ENCODE data around the gene C4orf51. TPM values are rescaled to one million over a fixed set of nuclear protein-coding genes. Genes with fewer than 3 reads are reported as not detected.

The C4orf51 gene
- total and polyA plus RNA-seq, 2 of the 13 experiments (the other 11 are each of a cell fraction or from before 2014, with no cell fraction given), result not detected

- no peak overlapping the region for H3K9ac ChIP-seq (ENCODE audit: insufficient read depth, low read depth, low read length)
- no peak overlapping the region for H3K4me2 ChIP-seq (ENCODE audit: low read depth, low read length)
- no TSS peak for BruUV-seq (replicated peaks)
- H3K4me1 ChIP-seq (ENCODE audit: insufficient read depth, low read length), result no peaks in the 10 kb centered on the region
- in situ Hi-C loops (cut with HindIII; ENCODE audit: extremely low pct_ligation_motif_present, low pct_unique_long_range_greater_than_20kb) (no loop called here), intact Hi-C loops (cut with micrococcal nuclease; ENCODE audit: unreplicated experiment) (no loop called here)
- H3K27ac ChIP-seq (ENCODE audit: extremely low read length, insufficient read depth, low read length), result no peak overlapping the region
- H3K79me2 ChIP-seq (ENCODE audit: insufficient read depth, low read length), result no peaks in the 10 kb centered on the region
- H4K20me1 ChIP-seq (ENCODE audit: insufficient read depth, low read length), result no peaks in the 10 kb centered on the region
- ChIA-PET POLR2A (no interaction called here), CTCF (ENCODE audit: low intra/inter-chr PET ratio, low total read pairs) (no interaction called here)
- whole genome bisulfite sequencing (ENCODE audit: low lambda C conversion rate), result 89% methylated on average over 2 of the region's 2 CpGs
- peaks cover 4 to 10% of the 10 kb centered on the region in 2 experiments; a peak in 4 of 5 replicates for H3K36me3 ChIP-seq (replicated peaks in 1 of 2; ENCODE audit: control insufficient read depth in 1 of 2, insufficient read depth in 2 of 2, low read length in 2 of 2)
- no peak for DNase-seq (ENCODE audit: low spot score)
- H3K27me3 ChIP-seq (ENCODE audit: control insufficient read depth in 1 of 2, insufficient read depth in 2 of 2, low read length in 2 of 2), result no peaks in the 10 kb centered on the region; a peak in 1 of 5 replicates
- no peaks in the 10 kb centered on the region for H3K9me3 ChIP-seq (ENCODE audit: low read length)
- TF ChIP-seq PCBP2 (optimal IDR thresholded peaks at IDR 0.05; ENCODE audit: low read depth, low read length, poor library complexity, severe bottlenecking) (no peak), RBM22 (optimal IDR thresholded peaks at IDR 0.05; ENCODE audit: low read length) (peak; percentile 28)
- no peak for FAIRE-seq
- ATAC-seq, result no peak
- H3K4me3 ChIP-seq (replicated peaks in 1 of 3; ENCODE audit: insufficient read depth in 1 of 3, low read depth in 2 of 3, low read length in 3 of 3), result no peak overlapping the region
- no peak overlapping the region for H2AFZ ChIP-seq (ENCODE audit: low read length)
These were observed 75.9 kb downstream of the C4orf51 start for GRCh38 chr4:145755802-145756201.

- Histone ChIP-seq H3K27ac (ENCODE audit: extremely low read length, insufficient read depth, low read length) (no peak overlapping the region), H3K4me2 (ENCODE audit: low read depth, low read length) (no peak overlapping the region), H3K4me1 (ENCODE audit: insufficient read depth, low read length) (no peaks in the 10 kb centered on the region), H3K9ac (ENCODE audit: insufficient read depth, low read depth, low read length) (no peak overlapping the region), H4K20me1 (ENCODE audit: insufficient read depth, low read length) (no peaks in the 10 kb centered on the region), H3K27me3 (ENCODE audit: control insufficient read depth in 1 of 2, insufficient read depth in 2 of 2, low read length in 2 of 2) (no peaks in the 10 kb centered on the region; a peak in 1 of 5 replicates), H2AFZ (ENCODE audit: low read length) (no peak overlapping the region), H3K36me3 (replicated peaks in 1 of 2; ENCODE audit: control insufficient read depth in 1 of 2, insufficient read depth in 2 of 2, low read length in 2 of 2) (peaks cover 5 to 11% of the 10 kb centered on the region in 2 experiments; a peak in 4 of 5 replicates), H3K4me3 (replicated peaks in 1 of 3; ENCODE audit: insufficient read depth in 1 of 3, low read depth in 2 of 3, low read length in 3 of 3) (no peak overlapping the region), H3K9me3 (ENCODE audit: low read length) (no peaks in the 10 kb centered on the region), H3K79me2 (ENCODE audit: insufficient read depth, low read length) (no peaks in the 10 kb centered on the region)
- CTCF ChIA-PET (ENCODE audit: low intra/inter-chr PET ratio, low total read pairs), result no interaction called here
- BruUV-seq (replicated peaks), result no TSS peak
- DNase-seq (ENCODE audit: low spot score) (no peak), FAIRE-seq (no peak), ATAC-seq (no peak)
- POLR2A ChIA-PET, result no interaction called here
- intact Hi-C loops (cut with micrococcal nuclease; ENCODE audit: unreplicated experiment), result no loop called here
- in situ Hi-C loops (cut with HindIII; ENCODE audit: extremely low pct_ligation_motif_present, low pct_unique_long_range_greater_than_20kb), result no loop called here
- WGBS (ENCODE audit: low lambda C conversion rate), result 92% methylated on average over 1 of the region's 1 CpG
- TF ChIP-seq NCOR1 (IDR thresholded peaks at IDR 0.05; ENCODE audit: borderline replicate concordance, low read length) (no peak), THRA (CRISPR knock-in tag; IDR thresholded peaks at IDR 0.05; ENCODE audit: borderline replicate concordance) (no peak), EHMT2 (IDR thresholded peaks at IDR 0.05; ENCODE audit: borderline replicate concordance, low read depth, low read length) (no peak), ZNF850 (CRISPR knock-in tag; conservative IDR thresholded peaks at IDR 0.05) (no peak), FOXK2 (IDR thresholded peaks at IDR 0.05) (no peak), PRDM15 (CRISPR knock-in tag; IDR thresholded peaks at IDR 0.05) (no peak), KDM1A (CRISPR knock-in tag; IDR thresholded peaks at IDR 0.05) (no peak), SP1 (IDR thresholded peaks at IDR 0.05) (no peak), SP1 (CRISPR knock-in tag; IDR thresholded peaks at IDR 0.05) (no peak), NFKB2 (CRISPR knock-in tag; IDR thresholded peaks at IDR 0.05; ENCODE audit: borderline replicate concordance) (no peak), ZNF567 (CRISPR knock-in tag; IDR thresholded peaks at IDR 0.05; ENCODE audit: borderline replicate concordance) (no peak), FIP1L1 (IDR thresholded peaks at IDR 0.05; ENCODE audit: borderline replicate concordance, insufficient read depth, low read depth, low read length) (no peak)
These were observed 76.3 kb downstream of the C4orf51 start for GRCh38 chr4:145756244-145756643.

Measured in HepG2 (cell line).